HG03342 (cell line): ENCODE results near the gene PTPRU.

Source experiments
- ATAC-seq: cut with Tn5 transposase; IDR thresholded peaks from one replicate; pipeline ENCODE4 v1.9.1; 2021; ENCODE audit warnings: mild to moderate bottlenecking, moderate library complexity; ENCODE audit not compliant: unreplicated experiment

The PTPRU gene

GRCh38 chr1:29259802-29260441, 23.6 kb downstream of the PTPRU start:
- no peak for ATAC-seq

GRCh38 chr1:29260531-29260930, 24.2 kb downstream of the PTPRU start:
- ATAC-seq, result no peak

GRCh38 chr1:29264773-29265389, 28.6 kb downstream of the PTPRU start:
- no peak for ATAC-seq

- ATAC-seq, result no peak
Measured at GRCh38 chr1:29266912-29267311, 30.6 kb downstream of the PTPRU start.

GRCh38 chr1:29267321-29268070, 31.2 kb downstream of the PTPRU start:
- no peak for ATAC-seq

GRCh38 chr1:29269382-29269781, 33.1 kb downstream of the PTPRU start:
- no peak for ATAC-seq

- ATAC-seq, result no peak
Measured at GRCh38 chr1:29270929-29271521, 34.7 kb downstream of the PTPRU start.

- no peak for ATAC-seq
Measured at GRCh38 chr1:29271724-29272123, 35.4 kb downstream of the PTPRU start.

GRCh38 chr1:29272147-29272907, 36.0 kb downstream of the PTPRU start:
- ATAC-seq, result no peak

GRCh38 chr1:29275435-29275834, 39.1 kb downstream of the PTPRU start:
- ATAC-seq, result no peak

- ATAC-seq, result no peak
Measured at GRCh38 chr1:29278124-29278523, 41.8 kb downstream of the PTPRU start.

GRCh38 chr1:29279406-29279805, 43.1 kb downstream of the PTPRU start:
- ATAC-seq, result no peak

- no peak for ATAC-seq
Measured at GRCh38 chr1:29279951-29280391, 43.6 kb downstream of the PTPRU start.

- no peak for ATAC-seq
Measured at GRCh38 chr1:29280409-29281131, 44.2 kb downstream of the PTPRU start.

GRCh38 chr1:29281571-29281970, 45.2 kb downstream of the PTPRU start:
- no peak for ATAC-seq

- ATAC-seq, result no peak
Measured at GRCh38 chr1:29282135-29282923, 46.0 kb downstream of the PTPRU start.

- ATAC-seq, result no peak
Measured at GRCh38 chr1:29282924-29283803, 46.8 kb downstream of the PTPRU start.

GRCh38 chr1:29283804-29284195, 47.5 kb downstream of the PTPRU start:
- no peak for ATAC-seq
